Right cardiac atrium (tissue), 5 donors: ENCODE measurements around the gene NR2C2AP. TPM values are rescaled to one million over a fixed set of nuclear protein-coding genes. Genes with fewer than 3 reads are reported as not detected.
"Not testable (repeated sequence)": the region's sequence is repeated elsewhere in the genome, so short reads cannot be mapped to it uniquely, and the experiment has no call there.

Experiments used
- ATAC-seq, 2 donors: fragments of 200-7000 bp; cut with Tn5 transposase; one replicate each; pipeline versions ENCODE4 v1.8.0 to v1.9.1; 2020; ENCODE audit warnings: moderate library complexity in 2 of 2, mild to moderate bottlenecking in 1 of 2
- DNase-seq, 3 donors: peaks; one replicate each; pipeline ENCODE4 v3.0.0-alpha.2; 2020
- H3K27ac ChIP-seq: one replicate; pipeline ENCODE4 v1.5.1; 2013; ENCODE audit warnings: mild to moderate bottlenecking, low read length, control low read depth, moderate library complexity
- H3K27me3 ChIP-seq: one replicate; pipeline ENCODE4 v1.6.1; 2013; ENCODE audit not compliant: control insufficient read depth, insufficient read depth
- H3K4me1 ChIP-seq: one replicate; pipeline ENCODE4 v1.6.1; 2013; ENCODE audit warnings: low read length; ENCODE audit not compliant: control insufficient read depth, insufficient read depth
- H3K4me3 ChIP-seq: one replicate; pipeline ENCODE4 v1.5.1; 2013; ENCODE audit warnings: low read length, control low read depth
- H3K9me3 ChIP-seq: one replicate; pipeline ENCODE4 v1.6.1; 2013; ENCODE audit warnings: low read length; ENCODE audit not compliant: control insufficient read depth
- WGBS: extraction: QIAGEN DNeasy Blood & Tissue Kit; methylation state at CpG from one replicate; pipeline ENCODE4 v1.1.7; 2013; 5-methylcytosine and 5-hydroxymethylcytosine counted together
- intact Hi-C, 4 donors: fragments of 100-400 bp; cut with DNase I; formaldehyde crosslinking; loops; one replicate each; pipeline versions ENCODE4 v1.11.0 to v1.14.0; 2022 to 2023
- polyA plus RNA-seq: library from polyadenylated mRNA; stranded (reverse); fragments of 200-250 nt; gene quantifications from one replicate; pipeline ENCODE4 v1.2.3, GENCODE V29; 2013
- total RNA-seq, 4 donors: library from RNA; stranded (reverse); fragmentation: NEBNext Ultra II Directional; extraction: Animal tissue kit (Norgen Biotek cat#: 25700); gene quantifications; one replicate each; pipeline ENCODE4 v1.2.1, GENCODE V29; 2021
- donor health status: healthy with polysubstance abuse.
- donor health status: DM: no; HTN: yes; CAD: no.
- donor health status: DM: no; HTN: no; CAD: no.
- donor health status: DM: no; HTN: yes; CAD: no; lungs with severe emphysema.
- donor health status: DM: yes; HTN: yes; CAD: no.

The NR2C2AP gene
- total and polyA plus RNA-seq, 5 donors = 6.4 to 10.0 (median 6.9) TPM

DNA sequence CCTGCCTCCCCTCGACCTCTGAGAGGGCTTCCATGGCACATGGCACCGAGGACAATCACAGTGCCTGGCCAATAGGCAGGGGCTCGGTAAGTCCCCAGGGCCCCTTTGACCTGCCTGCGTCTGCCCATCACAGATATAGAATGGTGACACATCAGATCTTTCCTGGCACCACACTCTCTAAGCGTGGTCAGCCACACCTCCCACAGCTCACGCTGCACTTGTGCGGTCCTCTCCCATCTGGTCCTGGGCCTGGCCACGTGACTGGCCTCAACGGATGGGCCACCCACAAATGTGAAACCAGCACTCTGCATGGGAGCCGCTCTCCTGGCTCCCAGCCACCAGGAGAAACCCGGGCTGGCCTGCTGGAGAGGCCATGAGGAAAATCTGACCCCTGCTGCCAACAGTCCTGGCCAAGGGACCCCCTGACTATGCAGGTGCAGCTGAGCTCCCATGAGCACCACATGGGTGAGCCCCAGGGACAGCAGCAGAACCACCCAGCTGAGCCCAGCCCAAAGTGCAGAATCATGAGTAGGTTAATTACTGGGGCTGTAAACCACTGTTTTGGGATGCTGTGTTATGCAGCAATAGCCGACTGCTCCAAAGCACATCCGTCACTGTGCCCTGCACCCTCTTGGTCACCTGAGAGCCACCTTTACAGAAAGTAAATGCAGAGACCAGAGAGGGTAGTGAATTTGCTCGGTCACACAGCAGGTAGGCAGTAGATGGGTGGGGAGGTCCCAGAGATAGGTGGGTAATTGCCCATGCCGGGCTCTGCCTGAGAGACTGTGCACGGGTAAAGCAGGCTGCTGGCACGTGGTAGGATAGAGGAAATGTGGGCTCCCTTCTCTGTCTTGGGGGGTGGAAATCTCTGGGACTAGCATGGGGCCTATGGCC is 23.4 kb downstream of the NR2C2AP start:
- 83% methylated on average over 17 of the region's 17 CpGs for WGBS
- intact Hi-C loops = no loop called here
- no peak for ATAC-seq

DNA sequence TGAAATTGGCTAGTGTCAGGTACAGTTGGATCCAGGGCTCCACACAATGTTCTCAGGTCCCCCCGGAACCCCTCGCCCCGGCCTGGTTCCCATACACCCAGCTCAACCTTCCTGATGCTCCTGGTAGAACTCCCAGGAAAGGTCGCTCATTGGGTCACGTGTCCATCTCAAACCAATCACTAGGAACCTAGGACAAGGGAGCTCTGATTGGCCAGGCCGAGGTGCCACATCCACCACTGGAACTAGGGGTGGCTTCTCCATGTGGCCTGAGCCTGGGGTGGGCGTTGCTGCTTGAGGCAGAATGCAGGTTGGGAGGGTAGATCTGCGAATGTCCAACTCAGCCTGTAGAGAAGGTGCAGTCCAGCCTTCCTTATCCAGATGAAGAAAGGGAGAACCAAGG is 26.3 kb downstream of the NR2C2AP start:
- intact Hi-C loops = no loop called here
- ATAC-seq (no peak), DNase-seq (no peak)
- H3K4me3 ChIP-seq = no peak overlapping the region
- no peaks in the 10 kb centered on the region for H3K27me3 ChIP-seq
- WGBS = 87% methylated on average over 8 of the region's 8 CpGs
- no peaks in the 10 kb centered on the region for H3K9me3 ChIP-seq
- no peak overlapping the region for H3K27ac ChIP-seq
- H3K4me1 ChIP-seq = no peaks in the 10 kb centered on the region

More for the DNA sequence above, 23.4 kb downstream of the NR2C2AP start:
- Histone ChIP-seq H3K4me1 (no peaks in the 10 kb centered on the region), H3K27me3 (no peaks in the 10 kb centered on the region), H3K4me3 (no peak overlapping the region), H3K9me3 (no peaks in the 10 kb centered on the region), H3K27ac (no peak overlapping the region)
- DNase-seq = no peak

DNA sequence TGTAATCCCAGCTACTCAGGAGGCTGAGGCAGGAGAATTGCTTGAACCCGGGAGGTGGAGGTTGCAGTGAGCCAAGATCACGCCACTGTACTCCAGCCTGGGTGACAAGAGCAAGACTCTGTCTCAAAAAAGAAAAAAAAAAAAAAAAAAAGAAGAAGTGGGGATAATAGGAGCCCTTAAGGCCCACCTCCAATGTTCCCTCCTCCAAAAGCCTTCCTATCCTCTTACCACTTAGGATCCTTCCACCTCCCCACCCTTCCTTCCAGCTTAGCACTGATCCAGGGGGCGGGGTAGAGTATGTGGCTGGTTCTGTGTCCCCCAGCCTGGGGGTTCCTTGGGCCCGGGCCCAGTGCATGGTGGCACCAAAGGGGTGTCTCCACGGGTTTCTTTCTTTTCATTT is 30.0 kb downstream of the NR2C2AP start:
- ATAC-seq, H3K9me3 ChIP-seq, H3K27ac ChIP-seq, H3K27me3 ChIP-seq, intact Hi-C loops, DNase-seq, H3K4me1 ChIP-seq, H3K4me3 ChIP-seq: not testable (repeated sequence)
- WGBS = 86% methylated on average over 5 of the region's 5 CpGs

DNA sequence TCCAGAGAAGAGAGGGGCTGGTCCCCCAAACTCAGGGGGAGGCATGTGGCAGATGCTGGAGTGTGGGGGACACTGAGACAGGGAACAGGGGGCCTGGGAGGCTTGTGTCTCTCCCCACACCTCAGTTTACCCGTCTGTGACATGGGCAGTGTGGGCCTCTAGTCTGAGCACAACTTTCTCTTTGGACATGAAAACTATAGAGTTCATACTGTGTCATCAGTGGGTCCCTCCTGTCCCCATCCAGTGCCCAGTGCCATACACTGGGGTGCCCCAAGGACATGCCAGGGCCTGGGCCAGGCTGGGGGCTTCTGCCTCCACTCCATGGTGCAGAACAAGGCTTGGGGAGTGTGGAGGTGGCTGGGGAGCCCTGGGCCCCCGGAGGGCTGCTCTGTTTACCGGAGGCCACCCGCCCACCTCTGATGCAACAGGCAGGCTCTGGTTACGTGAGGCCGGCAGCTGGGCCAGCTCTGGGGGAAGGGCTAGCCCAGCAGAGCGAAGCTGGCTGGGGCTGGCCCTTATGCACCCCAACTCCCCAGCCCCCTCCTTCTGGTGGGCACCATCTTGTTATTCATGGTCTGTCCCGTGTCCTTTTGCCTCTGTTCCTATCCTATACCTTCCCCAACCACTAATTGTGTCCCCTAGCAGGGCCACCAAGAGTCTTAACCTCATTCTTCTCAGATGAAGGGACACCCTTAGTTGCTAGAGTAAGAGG is 31.2 kb downstream of the NR2C2AP start:
- Histone ChIP-seq H3K4me3 (no peak overlapping the region), H3K27me3 (no peaks in the 10 kb centered on the region), H3K4me1 (no peaks in the 10 kb centered on the region), H3K27ac (no peak overlapping the region), H3K9me3 (no peaks in the 10 kb centered on the region)
- ATAC-seq (no peak), DNase-seq (no peak)
- intact Hi-C loops = no loop called here
- WGBS = 51% methylated on average over 8 of the region's 8 CpGs

DNA sequence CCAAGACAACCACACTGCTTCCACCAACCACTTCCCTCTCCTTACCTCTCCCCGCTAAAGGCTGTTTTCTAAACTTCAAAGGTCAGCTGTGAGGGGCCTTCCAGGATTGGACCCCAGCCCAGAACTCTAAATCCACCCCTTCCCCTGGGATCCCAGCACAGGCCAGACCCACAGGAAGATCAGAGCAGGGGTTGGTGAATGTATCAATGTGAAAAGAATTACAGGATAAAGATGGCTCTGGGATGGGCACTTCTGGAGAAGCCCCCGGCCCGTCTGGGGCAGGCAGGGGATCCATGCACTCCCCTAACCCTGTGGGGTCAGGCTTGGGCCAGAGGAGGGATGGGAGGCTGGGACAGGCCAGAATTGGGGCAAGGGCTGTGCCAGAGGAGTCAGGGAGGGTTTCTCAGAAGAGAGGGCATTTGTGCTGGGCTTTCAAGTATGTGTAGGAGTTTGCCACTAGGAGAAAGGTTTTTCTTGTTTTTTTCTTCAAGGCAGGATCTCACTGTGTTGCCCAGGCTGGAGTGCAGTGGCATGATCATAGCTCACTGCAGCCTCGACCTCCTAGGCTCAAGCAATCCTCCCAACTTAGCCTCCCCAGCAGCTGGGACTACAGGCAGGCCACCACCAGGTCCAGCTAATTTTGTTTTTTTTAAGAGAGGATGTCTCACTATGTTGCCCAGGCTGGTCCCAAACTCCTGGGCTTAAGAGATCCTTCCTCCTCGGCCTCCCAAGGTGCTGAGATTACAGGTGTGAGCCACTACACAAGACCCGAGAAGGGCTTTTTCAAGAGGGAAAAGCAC is 32.1 kb downstream of the NR2C2AP start:
- no peaks in the 10 kb centered on the region for H3K9me3 ChIP-seq
- 71% methylated on average over 6 of the region's 6 CpGs for WGBS
- H3K27ac ChIP-seq = no peak overlapping the region
- intact Hi-C loops = no loop called here
- no peak for ATAC-seq
- H3K27me3 ChIP-seq = no peaks in the 10 kb centered on the region
- DNase-seq = no peak
- H3K4me3 ChIP-seq = no peak overlapping the region
- H3K4me1 ChIP-seq = no peaks in the 10 kb centered on the region

DNA sequence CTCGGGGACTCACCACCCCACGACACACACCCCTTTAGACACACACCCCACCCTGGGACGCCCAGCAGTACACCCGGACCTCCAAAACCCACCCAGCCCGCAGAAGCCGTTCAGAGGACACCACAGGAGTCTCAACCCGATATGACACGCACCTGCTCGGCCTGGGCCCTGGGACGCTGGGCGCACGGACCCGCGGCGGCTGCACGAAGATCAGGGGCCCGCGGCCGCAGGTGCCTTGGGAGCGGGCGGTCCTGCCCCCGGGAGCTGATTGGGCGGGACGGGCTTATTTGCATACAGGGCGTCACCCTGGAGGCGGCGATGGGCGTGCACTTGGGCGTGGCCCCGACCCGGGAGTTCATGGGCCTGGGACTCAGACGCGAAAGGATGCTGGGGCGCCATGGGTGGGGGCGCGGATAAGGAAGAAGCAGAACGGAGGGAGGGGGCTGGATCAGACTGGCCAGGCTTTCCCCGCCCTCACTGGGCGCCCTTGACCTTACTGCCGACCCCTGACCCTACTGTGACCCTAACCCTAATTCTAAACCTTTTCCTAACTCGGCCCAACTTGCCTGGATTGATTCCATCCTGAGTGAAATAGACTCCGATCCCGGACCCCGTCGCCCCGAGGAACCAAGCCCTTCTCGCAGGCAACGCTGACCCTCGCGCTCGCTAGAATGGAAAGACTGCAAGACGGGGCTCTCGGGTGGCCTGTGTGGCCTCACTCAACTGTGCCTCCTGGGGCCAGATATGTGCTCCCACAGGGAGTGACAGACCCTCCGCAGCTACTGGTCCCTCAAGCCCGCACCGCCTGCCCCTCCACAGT is 33.0 kb downstream of the NR2C2AP start, which contains the start of gene MEF2B:
MEF2B (minus strand) TSS at position 211 of the 820 bp plus-strand sequence. CDS start 19,528 bp downstream, outside the sequence.
- ATAC-seq (peak; percentile 91 to 92), DNase-seq (peak; percentile 85 to 91 (median 91))
- peak within 1 kb of the TSS; percentile 30 for H3K4me3 ChIP-seq
- no peaks in the 10 kb centered on the region for H3K4me1 ChIP-seq
- intact Hi-C loops = no loop called here
- 10% methylated on average over 56 of the region's 56 CpGs for WGBS
- H3K27ac ChIP-seq = no peak within 1 kb of the TSS
- no peaks in the 10 kb centered on the region for H3K27me3 ChIP-seq
- no peaks in the 10 kb centered on the region for H3K9me3 ChIP-seq

DNA sequence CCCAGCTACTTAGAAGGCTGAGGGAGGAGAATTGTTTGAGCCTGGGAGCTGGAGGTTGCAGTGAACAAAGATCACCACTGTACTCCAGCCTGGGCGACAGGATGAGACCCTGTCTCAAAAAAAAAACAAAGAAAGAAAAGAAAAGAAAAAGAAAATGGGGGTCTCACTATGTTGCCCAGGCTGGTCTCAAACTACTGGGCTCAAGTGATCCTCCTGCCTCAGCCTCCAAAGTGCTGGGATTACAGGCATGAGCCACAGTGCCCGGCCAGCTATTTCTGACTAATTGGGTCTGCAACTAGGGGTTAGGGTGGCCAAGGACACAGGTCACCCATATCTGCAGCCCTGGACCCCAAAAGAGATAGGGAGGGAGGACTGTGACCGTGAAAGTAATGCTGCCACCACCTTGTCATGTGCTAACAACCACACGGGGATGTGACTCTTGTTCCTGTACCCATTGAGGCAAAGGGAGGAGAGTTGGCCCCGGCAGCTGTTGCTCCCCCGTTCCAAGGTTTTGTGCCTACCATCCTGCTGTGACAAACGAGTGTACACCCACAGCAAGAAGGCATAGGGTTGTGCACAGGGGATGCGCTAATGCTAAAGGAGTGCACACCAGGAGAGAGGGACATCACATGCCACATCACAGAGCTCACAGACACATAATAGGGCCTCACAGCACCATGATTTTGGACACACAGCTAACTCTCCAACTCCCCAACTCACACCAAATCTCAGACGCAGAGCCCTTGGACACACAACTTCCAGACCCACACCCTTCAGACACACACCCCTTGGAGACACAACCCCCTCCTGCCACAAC is 33.8 kb downstream of the NR2C2AP start:
- intact Hi-C loops = no loop called here
- DNase-seq (no peak), ATAC-seq (no peak)
- Histone ChIP-seq H3K27me3 (no peaks in the 10 kb centered on the region), H3K4me1 (no peaks in the 10 kb centered on the region), H3K4me3 (peak overlapping the region; percentile 30), H3K27ac (no peak overlapping the region), H3K9me3 (no peaks in the 10 kb centered on the region)
- 75% methylated on average over 9 of the region's 9 CpGs for WGBS

DNA sequence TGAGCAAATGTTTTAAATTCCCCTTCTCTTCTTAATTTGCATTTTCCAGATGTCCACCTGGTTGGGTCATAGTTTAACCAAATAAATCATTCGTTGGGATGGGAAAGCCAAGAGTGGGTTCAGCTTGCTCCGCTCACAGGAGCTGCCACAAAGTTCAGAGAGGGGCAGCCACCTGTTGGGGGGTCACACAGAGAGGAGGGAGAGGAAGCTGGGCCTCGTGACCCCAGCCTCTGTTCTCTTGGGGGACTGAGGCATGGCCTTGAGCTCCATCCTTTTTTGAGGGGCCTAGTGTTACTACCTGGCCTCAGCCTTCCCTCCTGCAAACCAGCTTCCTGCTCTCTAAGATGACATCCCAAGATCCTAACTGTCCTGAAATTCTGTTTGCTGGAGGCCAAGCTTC is 35.6 kb downstream of the NR2C2AP start:
- WGBS = 85% methylated on average over 3 of the region's 3 CpGs
- Histone ChIP-seq H3K27me3 (no peaks in the 10 kb centered on the region), H3K4me3 (no peak overlapping the region), H3K4me1 (no peaks in the 10 kb centered on the region), H3K27ac (no peak overlapping the region), H3K9me3 (no peaks in the 10 kb centered on the region)
- DNase-seq = no peak
- intact Hi-C loops = no loop called here
- no peak for ATAC-seq

DNA sequence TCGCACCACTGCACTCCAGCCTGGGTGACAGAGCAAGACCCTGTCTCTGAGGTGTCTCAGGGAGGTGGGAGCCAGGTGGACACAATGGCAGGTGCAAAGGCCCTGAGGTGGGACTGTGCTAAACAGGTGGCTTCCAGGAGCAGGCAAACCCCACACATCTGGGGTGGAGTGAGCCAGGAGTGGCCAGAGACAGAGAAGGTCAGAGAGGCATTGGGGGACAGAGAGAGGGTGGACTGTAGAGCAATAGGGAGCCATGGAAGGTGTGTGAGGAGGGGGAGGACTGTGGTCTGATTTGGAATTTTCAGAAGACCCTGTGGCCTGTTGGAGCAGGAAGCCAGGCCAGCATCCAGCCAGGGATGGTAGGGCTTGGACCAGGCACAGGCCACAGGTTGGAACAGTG is 37.8 kb downstream of the NR2C2AP start:
- H3K4me3 ChIP-seq = no peak overlapping the region
- no peaks in the 10 kb centered on the region for H3K9me3 ChIP-seq
- intact Hi-C loops = no loop called here
- DNase-seq (no peak), ATAC-seq (no peak)
- 93% methylated on average over 1 of the region's 1 CpG for WGBS
- H3K27ac ChIP-seq = no peak overlapping the region
- H3K27me3 ChIP-seq = no peaks in the 10 kb centered on the region
- H3K4me1 ChIP-seq = no peaks in the 10 kb centered on the region

DNA sequence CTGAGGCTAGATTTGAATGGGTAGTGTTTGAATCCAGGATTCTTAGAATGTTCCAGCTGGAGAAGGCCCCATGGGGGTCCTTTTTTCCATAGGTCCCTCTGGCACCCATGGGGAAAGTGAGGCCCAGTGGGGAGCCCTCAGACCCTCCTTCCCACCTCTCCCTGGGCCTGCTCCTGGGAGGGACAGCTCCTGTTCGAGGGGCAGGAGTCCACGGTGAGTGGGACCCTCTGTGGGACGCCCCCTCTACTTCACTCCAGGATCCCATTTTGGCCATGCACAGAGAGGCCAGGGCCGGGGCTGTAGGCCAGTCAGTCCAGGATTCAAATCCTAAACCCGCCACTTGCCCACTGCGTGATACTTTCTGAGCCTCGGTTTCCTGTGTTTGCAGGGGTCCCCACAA is 40.7 kb downstream of the NR2C2AP start:
- Histone ChIP-seq H3K9me3 (no peaks in the 10 kb centered on the region), H3K4me1 (no peaks in the 10 kb centered on the region), H3K27ac (no peak overlapping the region), H3K4me3 (no peak overlapping the region), H3K27me3 (no peaks in the 10 kb centered on the region)
- DNase-seq = no peak
- intact Hi-C loops = no loop called here
- 90% methylated on average over 7 of the region's 7 CpGs for WGBS
- ATAC-seq = no peak
